Vagina (tissue), 2 donors: ENCODE measurements around the gene TBXT.

ENCODE experiments used
- CTCF ChIP-seq, 3 experiments: fragments of 450-650 bp in 2 of 3; fragments of 200-600 bp in 1 of 3; sonication (generic) in 1 of 3; IDR thresholded peaks; one replicate each; pipeline ENCODE4 v1.5.1; 2017 to 2019; ENCODE audit warnings: antibody characterized with exemption in 3 of 3, mild to moderate bottlenecking in 2 of 3, moderate library complexity in 2 of 3
- POLR2A ChIP-seq, 2 donors: fragments of 450-650 bp; IDR thresholded peaks; one replicate each; pipeline ENCODE4 v1.6.1; 2017; ENCODE audit warnings: antibody characterized with exemption in 2 of 2, mild to moderate bottlenecking in 2 of 2, moderate library complexity in 2 of 2
- POLR2AphosphoS5 ChIP-seq, 2 donors: sonication (generic); formaldehyde crosslinking; IDR thresholded peaks; one replicate each; pipeline ENCODE4 v1.9.0; 2017; ENCODE audit warnings: antibody characterized with exemption in 2 of 2, mild to moderate bottlenecking in 2 of 2, low read depth in 1 of 2; ENCODE audit not compliant: insufficient read depth in 1 of 2

DNA sequence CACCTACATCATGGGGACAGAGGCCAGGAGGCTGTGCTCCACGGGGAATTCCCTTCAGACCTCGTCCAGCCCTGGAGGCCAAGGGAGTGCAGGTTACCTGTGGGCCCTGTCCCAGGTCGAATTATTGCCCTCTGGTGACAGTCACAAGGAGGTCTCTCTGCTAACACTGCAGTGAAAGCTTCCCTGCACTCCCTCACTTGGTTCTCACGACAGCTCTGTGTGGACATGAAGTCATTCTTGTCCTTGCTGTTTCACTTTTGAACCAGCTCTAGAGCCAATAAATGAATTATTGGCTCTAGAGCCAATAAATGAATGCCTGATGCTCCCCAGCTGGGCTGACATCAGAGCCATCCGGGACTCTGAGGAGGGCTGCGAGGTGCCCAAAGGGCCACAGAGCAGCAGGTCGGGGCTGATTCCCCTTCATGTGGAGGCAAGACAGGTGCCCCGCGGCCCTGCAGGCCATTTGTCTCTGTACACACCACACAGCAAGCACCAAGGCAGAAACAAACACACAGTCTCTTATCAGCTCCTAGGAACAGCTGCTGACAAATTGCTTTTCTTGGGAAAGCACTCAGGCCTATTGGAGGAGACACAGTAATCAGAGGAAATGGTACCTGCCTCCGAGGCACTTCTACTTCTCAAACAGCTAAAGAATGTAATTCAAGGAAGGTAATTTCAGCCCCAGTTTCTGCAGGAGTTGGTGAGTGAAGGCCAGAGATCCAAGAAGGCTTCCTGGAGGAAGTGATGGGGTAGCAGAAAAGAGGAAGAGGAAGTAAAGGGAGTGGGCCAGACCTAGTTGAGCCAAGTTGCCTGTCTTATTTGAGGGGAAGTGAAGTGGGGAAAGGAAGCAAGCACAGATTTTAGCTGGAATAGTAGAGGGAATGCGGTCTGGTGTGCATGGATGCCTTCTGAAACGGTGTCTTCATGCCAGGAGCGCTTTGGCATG is 27.5 kb upstream of the TBXT start:
- TF ChIP-seq CTCF (IDR thresholded peaks at IDR 0.05) = no peak
- TF ChIP-seq POLR2A (IDR thresholded peaks at IDR 0.05) = no peak
- TF ChIP-seq POLR2AphosphoS5 (IDR thresholded peaks at IDR 0.05; ENCODE audit: insufficient read depth in 1 of 2, low read depth in 1 of 2) = no peak
